Endothelial cell (in vitro differentiated cells): ENCODE measurements around the gene DTNBP1. TPM values are rescaled to one million over a fixed set of nuclear protein-coding genes. Genes with fewer than 3 reads are reported as not detected.

Experiments used
- DNase-seq: peaks from one replicate; pipeline ENCODE4 v3.0.0; 2021; ENCODE audit warnings: low spot score
- H3K27ac Mint-ChIP-seq: one replicate; pipeline ENCODE4 v1.8.0; 2021; ENCODE audit warnings: mixed read lengths, inconsistent platforms; ENCODE audit not compliant: unreplicated experiment
- H3K27me3 Mint-ChIP-seq: one replicate; pipeline ENCODE4 v1.8.0; 2021; ENCODE audit warnings: mild to moderate bottlenecking, moderate library complexity, mixed read lengths, inconsistent platforms; ENCODE audit not compliant: unreplicated experiment
- H3K36me3 Mint-ChIP-seq: one replicate; pipeline ENCODE4 v1.8.0; 2021; ENCODE audit warnings: mild to moderate bottlenecking, low read depth, mixed read lengths, inconsistent platforms; ENCODE audit not compliant: unreplicated experiment
- H3K4me1 Mint-ChIP-seq: one replicate; pipeline ENCODE4 v1.8.0; 2021; ENCODE audit warnings: mild to moderate bottlenecking, mixed read lengths, inconsistent platforms; ENCODE audit not compliant: unreplicated experiment
- H3K4me3 Mint-ChIP-seq: one replicate; pipeline ENCODE4 v1.8.0; 2021; ENCODE audit warnings: mild to moderate bottlenecking, mixed read lengths, inconsistent platforms; ENCODE audit not compliant: unreplicated experiment
- H3K9me3 Mint-ChIP-seq: one replicate; pipeline ENCODE4 v1.8.0; 2021; ENCODE audit warnings: mixed read lengths, inconsistent platforms; ENCODE audit not compliant: unreplicated experiment
- CTCF ChIP-seq: fragments of 200-600 bp; sonication (generic); IDR thresholded peaks from one replicate; pipeline ENCODE4 v1.5.0; 2021; ENCODE audit warnings: antibody characterized with exemption; ENCODE audit not compliant: unreplicated experiment
- long read RNA-seq: library from polyadenylated mRNA; unstranded; transcript quantifications from one replicate; pipeline ENCODE4 v2.0.0, GENCODE V29; 2020; ENCODE audit not compliant: unreplicated experiment
- total RNA-seq: library from RNA; stranded (reverse); fragmentation: NEBNext Ultra II Directional; extraction: Animal tissue kit (Norgen Biotek cat#: 25700); gene quantifications from one replicate; pipeline ENCODE4 v1.2.1, GENCODE V29; 2021; ENCODE audit not compliant: unreplicated experiment

Gene DTNBP1
- 19.3 TPM for total RNA-seq
- long read RNA-seq, transcript DTNBP1-202 (10 exons, 1,403 nt), result major isoform, 10 of 19 reads
- long read RNA-seq, partial matches to known transcripts, result 3 of 19 reads
- long read RNA-seq, other reads (novel, unspliced or antisense), result 6 of 19 reads

GRCh38 chr6:15662326-15663129 is at the start of gene DTNBP1:
DTNBP1 (minus strand) TSS chr6:15663028; CDS start chr6:15662869, 159 bp downstream.
- H3K36me3 Mint-ChIP-seq, result peaks cover 7% of the 10 kb centered on the region
- no peak for TF ChIP-seq CTCF
- peak within 1 kb of the TSS; percentile 16 for H3K27ac Mint-ChIP-seq
- H3K27me3 Mint-ChIP-seq, result no peaks in the 10 kb centered on the region
- no peaks in the 10 kb centered on the region for H3K9me3 Mint-ChIP-seq
- H3K4me3 Mint-ChIP-seq, result peak within 1 kb of the TSS; percentile 88
- H3K4me1 Mint-ChIP-seq, result peaks cover 8% of the 10 kb centered on the region
- DNase-seq, result peak; percentile 84

- Mint-ChIP-seq H3K27me3 (no peaks in the 10 kb centered on the region), H3K9me3 (peaks cover 5% of the 10 kb centered on the region), H3K36me3 (peaks cover 4% of the 10 kb centered on the region), H3K4me3 (no peak overlapping the region), H3K4me1 (no peaks in the 10 kb centered on the region), H3K27ac (no peak overlapping the region)
- TF ChIP-seq CTCF, result no peak
- no peak for DNase-seq
These were observed 46.9 kb upstream of the DTNBP1 start for GRCh38 chr6:15709651-15710269.

GRCh38 chr6:15708231-15708630 is 45.4 kb upstream of the DTNBP1 start:
- Mint-ChIP-seq H3K4me1 (no peaks in the 10 kb centered on the region), H3K27ac (no peak overlapping the region), H3K36me3 (no peaks in the 10 kb centered on the region), H3K9me3 (no peaks in the 10 kb centered on the region), H3K27me3 (no peaks in the 10 kb centered on the region), H3K4me3 (no peak overlapping the region)
- no peak for DNase-seq
- TF ChIP-seq CTCF, result no peak

- no peaks in the 10 kb centered on the region for H3K27me3 Mint-ChIP-seq
- no peak for DNase-seq
- H3K27ac Mint-ChIP-seq, result no peak overlapping the region
- no peak for TF ChIP-seq CTCF
- H3K4me3 Mint-ChIP-seq, result no peak overlapping the region
- no peaks in the 10 kb centered on the region for H3K9me3 Mint-ChIP-seq
- H3K36me3 Mint-ChIP-seq, result no peaks in the 10 kb centered on the region
- H3K4me1 Mint-ChIP-seq, result no peaks in the 10 kb centered on the region
These were observed 43.2 kb upstream of the DTNBP1 start for GRCh38 chr6:15705981-15706380.

- DNase-seq, result no peak
- no peak for TF ChIP-seq CTCF
- Mint-ChIP-seq H3K27me3 (no peaks in the 10 kb centered on the region), H3K4me3 (no peak overlapping the region), H3K4me1 (no peaks in the 10 kb centered on the region), H3K9me3 (no peaks in the 10 kb centered on the region), H3K27ac (no peak overlapping the region), H3K36me3 (no peaks in the 10 kb centered on the region)
These were observed 35.6 kb upstream of the DTNBP1 start for GRCh38 chr6:15698471-15698870.
